ENCODE measurements around the gene ZNF608. TPM values are rescaled to one million over a fixed set of nuclear protein-coding genes. Genes with fewer than 3 reads are reported as not detected.

ZNF608 gene
- total RNA-seq, 1 donor from 2014 or later: 63.0 TPM

- no peak for DNase-seq (ENCODE audit: extremely low spot score, unreplicated experiment)
- Mint-ChIP-seq H3K27me3 (no peaks in the 10 kb centered on the region), H3K27ac (no peak overlapping the region), H3K4me3 (no peak overlapping the region), H3K9me3 (no peaks in the 10 kb centered on the region), H3K4me1 (ENCODE audit: unreplicated experiment) (peaks cover 6% of the 10 kb centered on the region), H3K36me3 (no peaks in the 10 kb centered on the region)
- no peak for TF ChIP-seq CTCF (conservative IDR thresholded peaks at IDR 0.05)
Measured at GRCh38 chr5:124773315-124774311, 27.2 kb upstream of the ZNF608 start.

GRCh38 chr5:124772457-124773200 is 26.2 kb upstream of the ZNF608 start:
- peaks cover 6% of the 10 kb centered on the region for H3K4me1 Mint-ChIP-seq (ENCODE audit: unreplicated experiment)
- H3K9me3 Mint-ChIP-seq: no peaks in the 10 kb centered on the region
- no peak overlapping the region for H3K4me3 Mint-ChIP-seq
- no peaks in the 10 kb centered on the region for H3K27me3 Mint-ChIP-seq
- H3K36me3 Mint-ChIP-seq: no peaks in the 10 kb centered on the region
- no peak overlapping the region for H3K27ac Mint-ChIP-seq
- TF ChIP-seq CTCF (conservative IDR thresholded peaks at IDR 0.05): no peak
- DNase-seq (ENCODE audit: extremely low spot score, unreplicated experiment): no peak

GRCh38 chr5:124771761-124772160 is 25.3 kb upstream of the ZNF608 start:
- Mint-ChIP-seq H3K4me3 (no peak overlapping the region), H3K27me3 (no peaks in the 10 kb centered on the region), H3K9me3 (peaks cover 2% of the 10 kb centered on the region), H3K36me3 (no peaks in the 10 kb centered on the region), H3K4me1 (ENCODE audit: unreplicated experiment) (peaks cover 6% of the 10 kb centered on the region), H3K27ac (no peak overlapping the region)
- TF ChIP-seq CTCF (conservative IDR thresholded peaks at IDR 0.05): no peak
- no peak for DNase-seq (ENCODE audit: extremely low spot score, unreplicated experiment)

- Mint-ChIP-seq H3K27me3 (no peaks in the 10 kb centered on the region), H3K4me3 (no peak overlapping the region), H3K36me3 (no peaks in the 10 kb centered on the region), H3K9me3 (peaks cover 4% of the 10 kb centered on the region), H3K27ac (no peak overlapping the region), H3K4me1 (ENCODE audit: unreplicated experiment) (peaks cover 12% of the 10 kb centered on the region)
- TF ChIP-seq CTCF (conservative IDR thresholded peaks at IDR 0.05): no peak
- no peak for DNase-seq (ENCODE audit: extremely low spot score, unreplicated experiment)
Measured at GRCh38 chr5:124764992-124765611, 18.7 kb upstream of the ZNF608 start.

- Mint-ChIP-seq H3K9me3 (peaks cover 4% of the 10 kb centered on the region), H3K27ac (no peak overlapping the region), H3K4me1 (ENCODE audit: unreplicated experiment) (peaks cover 12% of the 10 kb centered on the region), H3K36me3 (no peaks in the 10 kb centered on the region), H3K4me3 (no peak overlapping the region), H3K27me3 (no peaks in the 10 kb centered on the region)
- no peak for DNase-seq (ENCODE audit: extremely low spot score, unreplicated experiment)
- no peak for TF ChIP-seq CTCF (conservative IDR thresholded peaks at IDR 0.05)
Measured at GRCh38 chr5:124764585-124764984, 18.1 kb upstream of the ZNF608 start.
